Hepatocyte (in vitro differentiated cells): ENCODE measurements around the gene PZP.

Experiments used
- CTCF ChIP-seq: fragments of 200-600 bp; sonication (generic); IDR thresholded peaks from 2 replicates; pipeline ENCODE4 v1.5.1; 2016; ENCODE audit warnings: antibody characterized with exemption, mild to moderate bottlenecking; ENCODE audit not compliant: poor library complexity
- EZH2 ChIP-seq: fragments of 200-600 bp; sonication (generic); IDR thresholded peaks from 2 replicates; pipeline ENCODE4 v1.6.1; 2016; ENCODE audit warnings: antibody characterized with exemption, mild to moderate bottlenecking, borderline replicate concordance
- EZH2phosphoT487 ChIP-seq: fragments of 200-600 bp; sonication (generic); IDR thresholded peaks from one replicate; pipeline ENCODE4 v1.6.1; 2018; ENCODE audit warnings: antibody characterized with exemption, mild to moderate bottlenecking, low read depth, moderate library complexity; ENCODE audit not compliant: unreplicated experiment, severe bottlenecking

GRCh38 chr12:9253464-9253863 lies 45.3 kb upstream of the PZP start:
- TF ChIP-seq CTCF (no peak), EZH2 (no peak), EZH2phosphoT487 (no peak)
